Upper lobe of left lung (tissue), 6 donors: ENCODE results near the gene ACADL. TPM values are rescaled to one million over a fixed set of nuclear protein-coding genes. Genes with fewer than 3 reads are reported as not detected.

Experiments
- ATAC-seq, 2 donors: fragments of 200-7000 bp; cut with Tn5 transposase; one replicate each; pipeline ENCODE4 v1.9.1; 2022; ENCODE audit warnings: mild to moderate bottlenecking in 2 of 2, moderate library complexity in 2 of 2; ENCODE audit not compliant: low FRiP score in 2 of 2
- DNase-seq, 2 donors: peaks; one replicate each; pipeline ENCODE4 v3.0.0-alpha.2; 2019 to 2020
- H3K27ac ChIP-seq, 4 donors: fragments of 200-600 bp; sonication (generic); one replicate each; pipeline ENCODE4 v1.5.1; 2016 to 2019
- H3K27me3 ChIP-seq, 4 donors: fragments of 200-600 bp; sonication (generic); one replicate each; pipeline ENCODE4 v1.5.1; 2017 to 2019
- H3K36me3 ChIP-seq, 4 donors: fragments of 200-600 bp; sonication (generic); one replicate each; pipeline ENCODE4 v1.5.1; 2016 to 2019
- H3K4me1 ChIP-seq, 4 donors: fragments of 200-600 bp; sonication (generic); one replicate each; pipeline ENCODE4 v1.5.1; 2018 to 2019
- H3K4me3 ChIP-seq, 4 donors: fragments of 200-600 bp; sonication (generic); one replicate each; pipeline ENCODE4 v1.5.1; 2017 to 2019; ENCODE audit warnings: mild to moderate bottlenecking in 2 of 4, moderate library complexity in 1 of 4
- H3K9me3 ChIP-seq, 4 donors: fragments of 200-600 bp; sonication (generic); one replicate each; pipeline ENCODE4 v1.5.1; 2018 to 2019
- CTCF ChIP-seq, 6 experiments: fragments of 450-650 bp in 4 of 6; fragments of 200-600 bp in 2 of 6; sonication (generic) in 2 of 6; IDR thresholded peaks; one replicate each; pipeline ENCODE4 v1.5.1; 2016 to 2019; ENCODE audit warnings: antibody characterized with exemption in 6 of 6
- EP300 ChIP-seq, 4 donors: sonication (generic); formaldehyde crosslinking; IDR thresholded peaks; one replicate each; pipeline ENCODE4 v1.5.1; 2017; ENCODE audit warnings: antibody characterized with exemption in 4 of 4, control low read depth in 2 of 4
- POLR2A ChIP-seq, 4 donors: fragments of 450-650 bp; IDR thresholded peaks; one replicate each; pipeline ENCODE4 v1.5.1; 2016 to 2017; ENCODE audit warnings: antibody characterized with exemption in 4 of 4, mild to moderate bottlenecking in 2 of 4
- POLR2AphosphoS5 ChIP-seq, 2 donors: sonication (generic); formaldehyde crosslinking; IDR thresholded peaks; one replicate each; pipeline ENCODE4 v1.5.1; 2017; ENCODE audit warnings: antibody characterized with exemption in 2 of 2
- WGBS, 2 donors: methylation state at CpG; one replicate each; pipeline ENCODE4 v1.1.5; 2017 to 2018; 5-methylcytosine and 5-hydroxymethylcytosine counted together
- small RNA-seq, 4 donors: library from RNA; depleted of rRNA; stranded (forward); fragments of <200 nt; gene quantifications; one replicate each; pipeline ENCODE3, GENCODE V24; 2016
- total RNA-seq, 6 donors: library from RNA; depleted of rRNA in 4 of 6; stranded (reverse); fragments of >200 nt in 4 of 6; gene quantifications; one replicate each; pipeline versions ENCODE4 v1.1.0 to v1.2.1, GENCODE V29; 2016 to 2021
- donor health status: DM: no; HTN: no; CAD: no; lungs with moderate emphysema.
- donor health status: DM: no; HTN: yes; CAD: no; lungs with severe emphysema.

ACADL gene
- total RNA-seq, 6 donors from 2014 or later, result 20.1 to 131 (median 55.2) TPM

- H3K4me1 ChIP-seq, result peaks cover 0 to 6% (median 2%) of the 10 kb centered on the region in 4 donors
- TF ChIP-seq EP300 (IDR thresholded peaks at IDR 0.05) (no peak), CTCF (IDR thresholded peaks at IDR 0.05) (no peak), POLR2A (IDR thresholded peaks at IDR 0.05) (no peak), POLR2AphosphoS5 (IDR thresholded peaks at IDR 0.05) (no peak)
- H3K36me3 ChIP-seq, result peaks cover 0 to 16% (median 5%) of the 10 kb centered on the region in 4 donors
- no peaks in the 10 kb centered on the region for H3K9me3 ChIP-seq
- H3K27me3 ChIP-seq, result no peaks in the 10 kb centered on the region
- WGBS, 2 donors, result 90 to 96% methylated on average over 2 of the region's 2 CpGs
- no peak for DNase-seq
- ATAC-seq, result no peak
- H3K4me3 ChIP-seq, result no peak overlapping the region
- no peak overlapping the region for H3K27ac ChIP-seq
Measured at GRCh38 chr2:210158236-210158635, 67.0 kb downstream of the ACADL start.

- no peak overlapping the region for H3K4me3 ChIP-seq
- no peaks in the 10 kb centered on the region for H3K4me1 ChIP-seq
- DNase-seq, result no peak
- no peaks in the 10 kb centered on the region for H3K27me3 ChIP-seq
- no peak overlapping the region for H3K27ac ChIP-seq
- no peak for ATAC-seq
- WGBS, 2 donors, result 78 to 87% methylated on average over 3 of the region's 3 CpGs
- no peaks in the 10 kb centered on the region for H3K9me3 ChIP-seq
- peaks cover 0 to 18% (median 8%) of the 10 kb centered on the region in 4 donors for H3K36me3 ChIP-seq
- no peak for TF ChIP-seq EP300 (IDR thresholded peaks at IDR 0.05)
- no peak for TF ChIP-seq POLR2A (IDR thresholded peaks at IDR 0.05)
- no peak for TF ChIP-seq CTCF (IDR thresholded peaks at IDR 0.05)
- TF ChIP-seq POLR2AphosphoS5 (IDR thresholded peaks at IDR 0.05), result no peak
Measured at GRCh38 chr2:210157526-210157925, 67.7 kb downstream of the ACADL start.

GRCh38 chr2:210147614-210148013, 77.6 kb downstream of the ACADL start:
- no peak for ATAC-seq
- H3K27ac ChIP-seq, result no peak overlapping the region
- H3K36me3 ChIP-seq, result peaks cover 4 to 52% (median 16%) of the 10 kb centered on the region in 4 donors
- no peak for DNase-seq
- no peaks in the 10 kb centered on the region for H3K27me3 ChIP-seq
- TF ChIP-seq CTCF (IDR thresholded peaks at IDR 0.05) (no peak), EP300 (IDR thresholded peaks at IDR 0.05) (no peak), POLR2AphosphoS5 (IDR thresholded peaks at IDR 0.05) (no peak), POLR2A (IDR thresholded peaks at IDR 0.05) (no peak)
- no peaks in the 10 kb centered on the region for H3K9me3 ChIP-seq
- H3K4me3 ChIP-seq, result no peak overlapping the region
- no peaks in the 10 kb centered on the region for H3K4me1 ChIP-seq

Small RNA genes lying within 50 kb of the gene (small RNA-seq; reads per million reads assigned to genes)
- gene RF00019, result 0 reads per million in 4 donors

Other genes starting within 250 kb of the ACADL start
- gene RPE, start 222.8 kb downstream of the ACADL start, total RNA-seq, result 10 to 100 TPM; 15.7 to 46.0 (median 34.2) TPM
- 100 to 1,000 TPM in 1 of 6 donors, 10 to 100 TPM in 5; 26.7 to 164 (median 46.7) TPM for gene KANSL1L, start 54.0 kb downstream of the ACADL start, total RNA-seq
- not detected for gene MYL1, start 89.7 kb upstream of the ACADL start, total RNA-seq